Spleen (tissue), 11 donors: ENCODE measurements around the gene P2RX6. TPM values are rescaled to one million over a fixed set of nuclear protein-coding genes. Genes with fewer than 3 reads are reported as not detected.

Source experiments
- DNase-seq: peaks from one replicate; pipeline ENCODE4 v3.0.0-alpha.2; 2020
- H3K27ac ChIP-seq, 8 donors: fragments of 200-600 bp; sonication (generic) in 7 of 8; 1 replicate in 4 of 8; 2 replicates in 4 of 8; pipeline versions ENCODE4 v1.5.0 to v1.8.0; 2016 to 2021; ENCODE audit warnings: inconsistent platforms in 4 of 8, mild to moderate bottlenecking in 4 of 8, moderate library complexity in 1 of 8
- H3K27me3 ChIP-seq, 7 donors: fragments of 200-600 bp; sonication (generic) in 6 of 7; replicated peaks in 1 of 7; 1 replicate in 4 of 7; 2 replicates in 3 of 7; pipeline versions ENCODE4 v1.5.0 to v1.8.0; 2016 to 2021; ENCODE audit warnings: inconsistent platforms in 3 of 7, mild to moderate bottlenecking in 1 of 7
- H3K36me3 ChIP-seq, 6 donors: fragments of 200-600 bp; sonication (generic) in 5 of 6; 1 replicate in 4 of 6; 2 replicates in 2 of 6; pipeline versions ENCODE4 v1.5.0 to v1.8.0; 2016 to 2021; ENCODE audit warnings: inconsistent platforms in 2 of 6
- H3K4me1 ChIP-seq, 6 donors: fragments of 200-600 bp; sonication (generic) in 5 of 6; 1 replicate in 3 of 6; 2 replicates in 3 of 6; pipeline versions ENCODE4 v1.5.0 to v1.8.0; 2016 to 2021; ENCODE audit warnings: inconsistent platforms in 3 of 6
- H3K4me3 ChIP-seq, 8 donors: fragments of 200-600 bp; sonication (generic) in 7 of 8; 1 replicate in 4 of 8; 2 replicates in 4 of 8; pipeline versions ENCODE4 v1.5.0 to v1.8.0; 2016 to 2021; ENCODE audit warnings: inconsistent platforms in 4 of 8, mild to moderate bottlenecking in 4 of 8, moderate library complexity in 2 of 8
- H3K9me3 ChIP-seq, 8 donors: fragments of 200-600 bp; sonication (generic) in 7 of 8; 1 replicate in 4 of 8; 2 replicates in 4 of 8; pipeline versions ENCODE4 v1.5.0 to v1.8.0; 2016 to 2021; ENCODE audit warnings: inconsistent platforms in 4 of 8
- CTCF ChIP-seq, 11 experiments: fragments of 200-600 bp in 7 of 11; fragments of 450-650 bp in 4 of 11; sonication (generic) in 4 of 11; IDR thresholded peaks in 8 of 11; conservative IDR thresholded peaks in 3 of 11; 1 replicate in 7 of 11; 2 replicates in 4 of 11; pipeline versions ENCODE4 v1.4.0 to v1.8.0; 2016 to 2021; ENCODE audit warnings: antibody characterized with exemption in 11 of 11, inconsistent platforms in 4 of 11, mild to moderate bottlenecking in 1 of 11
- POLR2A ChIP-seq, 3 donors: fragments of 450-650 bp; IDR thresholded peaks; one replicate each; pipeline ENCODE4 v1.5.1; 2017; ENCODE audit warnings: antibody characterized with exemption in 3 of 3, mild to moderate bottlenecking in 1 of 3
- POLR2AphosphoS5 ChIP-seq, 3 donors: sonication (generic); formaldehyde crosslinking; IDR thresholded peaks; one replicate each; pipeline ENCODE4 v1.5.1; 2017; ENCODE audit warnings: antibody characterized with exemption in 3 of 3
- WGBS, 5 donors: extraction: QIAGEN DNeasy Blood & Tissue Kit in 3 of 5; methylation state at CpG; one replicate each; pipeline versions ENCODE4 v1.1.5 to v1.1.7; 2013 to 2018; 5-methylcytosine and 5-hydroxymethylcytosine counted together
- intact Hi-C: fragments of 100-400 bp; cut with DNase I; formaldehyde crosslinking; loops from one replicate; pipeline ENCODE4 v1.15.0; 2023; ENCODE audit warnings: low total_unique reads
- polyA plus RNA-seq, 3 donors: library from polyadenylated mRNA; stranded (reverse); fragments of 200-250 nt; gene quantifications; one replicate each; pipeline ENCODE4 v1.2.1, GENCODE V29; 2013
- total RNA-seq, 7 donors: library from RNA; depleted of rRNA in 3 of 7; stranded (reverse); fragments of >200 nt in 3 of 7; fragmentation: NEBNext Ultra II Directional in 4 of 7; extraction: Animal tissue kit (Norgen Biotek cat#: 25700) in 4 of 7; gene quantifications; one replicate each; pipeline versions ENCODE4 v1.1.0 to v1.2.1, GENCODE V29; 2016 to 2021
- donor health status: healthy with polysubstance abuse.
- donor health status: DM: no; HTN: no; CAD: no; lungs with moderate emphysema.
- donor health status: DM: no; HTN: no; CAD: no.
- donor health status: Bipolar disorder and iron deficiency.
- donor health status: healthy.
- donor health status: DM: no; HTN: no; CAD: no.
- donor health status: DM: yes; HTN: yes; CAD: no.

P2RX6 gene
- total and polyA plus RNA-seq, 10 donors: 0.86 to 14.4 (median 4.4) TPM

GRCh38 chr22:21026783-21027692, 12.1 kb downstream of the P2RX6 start:
- no peak for DNase-seq
- 73 to 90% (median 85%) methylated on average over 5 to 14 of the region's 14 CpGs for WGBS, 5 donors
- H3K9me3 ChIP-seq: no peaks in the 10 kb centered on the region
- no peak overlapping the region for H3K27ac ChIP-seq
- peaks cover under 1 to 20% (median 4%) of the 10 kb centered on the region in 6 donors for H3K4me1 ChIP-seq
- TF ChIP-seq POLR2A (IDR thresholded peaks at IDR 0.05): no peak
- TF ChIP-seq POLR2AphosphoS5 (IDR thresholded peaks at IDR 0.05): no peak
- TF ChIP-seq CTCF (IDR thresholded peaks at IDR 0.05 in 8 of 11, conservative IDR thresholded peaks at IDR 0.05 in 3 of 11): no peak
- H3K36me3 ChIP-seq: no peaks in the 10 kb centered on the region
- intact Hi-C loops: no loop called here
- H3K4me3 ChIP-seq: no peak overlapping the region
- H3K27me3 ChIP-seq: peaks cover 0 to 33% (median 10%) of the 10 kb centered on the region in 7 donors

- intact Hi-C loops: no loop called here
- no peak for DNase-seq
- no peaks in the 10 kb centered on the region for H3K36me3 ChIP-seq
- H3K4me1 ChIP-seq: peaks cover 4 to 32% (median 10%) of the 10 kb centered on the region in 6 donors
- TF ChIP-seq POLR2A (IDR thresholded peaks at IDR 0.05): no peak
- no peak for TF ChIP-seq POLR2AphosphoS5 (IDR thresholded peaks at IDR 0.05)
- no peak for TF ChIP-seq CTCF (IDR thresholded peaks at IDR 0.05 in 8 of 11, conservative IDR thresholded peaks at IDR 0.05 in 3 of 11)
- H3K9me3 ChIP-seq: no peaks in the 10 kb centered on the region
- no peak overlapping the region for H3K4me3 ChIP-seq
- peaks cover 0 to 49% (median 15%) of the 10 kb centered on the region in 7 donors for H3K27me3 ChIP-seq
- H3K27ac ChIP-seq: no peak overlapping the region
- WGBS, 5 donors: 86 to 96% (median 90%) methylated on average over 10 to 13 of the region's 13 CpGs
Measured at GRCh38 chr22:21028277-21029251, 13.6 kb downstream of the P2RX6 start.

- intact Hi-C loops: no loop called here
- H3K36me3 ChIP-seq: no peaks in the 10 kb centered on the region
- no peak overlapping the region for H3K4me3 ChIP-seq
- TF ChIP-seq CTCF (IDR thresholded peaks at IDR 0.05 in 8 of 11, conservative IDR thresholded peaks at IDR 0.05 in 3 of 11) (no peak), POLR2AphosphoS5 (IDR thresholded peaks at IDR 0.05) (no peak), POLR2A (IDR thresholded peaks at IDR 0.05) (no peak)
- peaks cover 4 to 32% (median 10%) of the 10 kb centered on the region in 6 donors for H3K4me1 ChIP-seq
- DNase-seq: no peak
- H3K27ac ChIP-seq: no peak overlapping the region
- 54 to 78% (median 74%) methylated on average over 8 to 12 of the region's 12 CpGs for WGBS, 5 donors
- H3K27me3 ChIP-seq: peaks cover 0 to 49% (median 15%) of the 10 kb centered on the region in 7 donors
- no peaks in the 10 kb centered on the region for H3K9me3 ChIP-seq
Measured at GRCh38 chr22:21029486-21030025, 14.6 kb downstream of the P2RX6 start.
